ENCODE results near the gene GALNT14. TPM values are rescaled to one million over a fixed set of nuclear protein-coding genes. Genes with fewer than 3 reads are reported as not detected.

The GALNT14 gene
- total and polyA plus RNA-seq, 2 of the 8 experiments (the other 6 are each of a cell fraction or from before 2014, with no cell fraction given) = 13.0 to 13.7 TPM

DNA sequence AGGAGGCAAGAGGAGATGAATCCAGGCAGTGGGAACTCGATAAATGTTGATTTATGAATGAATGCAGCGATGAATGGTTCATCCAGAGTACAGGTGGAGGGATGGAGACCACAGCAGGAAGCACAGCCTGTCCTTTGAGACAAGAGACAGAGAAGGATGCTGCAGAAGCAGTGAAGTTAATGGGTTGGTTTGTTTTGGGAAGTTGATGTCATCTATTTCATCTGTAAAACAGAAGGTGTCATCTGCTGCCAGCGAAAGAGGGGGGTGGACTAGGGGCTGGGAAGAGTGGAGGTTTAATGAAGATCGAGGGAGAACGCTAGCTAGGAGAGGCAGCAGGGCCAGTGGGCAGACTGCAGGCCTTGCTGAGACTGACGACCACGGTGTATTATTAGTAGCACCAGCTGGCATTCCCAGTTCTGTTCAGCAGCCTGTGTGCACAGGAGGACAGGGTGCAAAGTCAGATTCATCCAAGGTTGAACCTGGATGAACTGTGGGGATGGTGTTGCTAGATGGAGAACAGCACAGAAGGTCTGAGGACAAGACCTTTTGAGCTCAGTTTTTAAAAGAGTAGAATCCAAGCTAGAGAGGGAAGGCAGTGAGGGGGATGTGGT lies 210.7 kb downstream of the GALNT14 start:
- Histone ChIP-seq H2BK20ac (ENCODE audit: low read length) (no peak overlapping the region), H3K36me3 (ENCODE audit: control insufficient read depth in 2 of 4, insufficient read depth in 4 of 4, low read length in 3 of 4) (peaks cover 0 to 2% (median 0%) of the 10 kb centered on the region in 4 experiments; a peak in 1 of 8 replicates), H2BK5ac (ENCODE audit: low read depth, low read length) (no peak overlapping the region), H4K5ac (ENCODE audit: insufficient read length, low read depth, low read length) (no peak overlapping the region), H2AK5ac (ENCODE audit: low read depth, low read length) (no peak overlapping the region), H3K79me2 (ENCODE audit: control insufficient read depth in 1 of 2, insufficient read depth in 2 of 2, low read length in 2 of 2) (no peaks in the 10 kb centered on the region), H2AFZ (ENCODE audit: low read length) (no peak overlapping the region), H3K4me3 (ENCODE audit: extremely low read depth in 1 of 4, insufficient read depth in 2 of 4, low read depth in 3 of 4, low read length in 4 of 4) (no peak overlapping the region), H3K4ac (replicated peaks; ENCODE audit: insufficient read length, low read depth, low read length) (no peak overlapping the region), H4K91ac (replicated peaks; ENCODE audit: insufficient read length, low read length) (no peak overlapping the region), H3K23me2 (ENCODE audit: low read depth, low read length) (no peaks in the 10 kb centered on the region), H3K56ac (replicated peaks; ENCODE audit: insufficient read length, low read depth, low read length) (no peak overlapping the region), H3K27me3 (replicated peaks in 1 of 4; ENCODE audit: control insufficient read depth in 3 of 4, extremely low read depth in 1 of 4, insufficient read depth in 3 of 4, low read length in 3 of 4) (no peaks in the 10 kb centered on the region), H3K18ac (ENCODE audit: extremely low read depth, low read length) (no peak overlapping the region), H3K79me1 (ENCODE audit: low read depth, low read length) (no peaks in the 10 kb centered on the region), H3K9me3 (ENCODE audit: insufficient read depth in 2 of 2, low read depth in 1 of 2, low read length in 1 of 2) (no peaks in the 10 kb centered on the region), H2BK12ac (ENCODE audit: low read depth, low read length) (no peak overlapping the region), H4K20me1 (replicated peaks in 1 of 2; ENCODE audit: control insufficient read depth in 1 of 2, insufficient read depth in 2 of 2, low read length in 2 of 2) (no peaks in the 10 kb centered on the region), H3K23ac (ENCODE audit: insufficient read length) (no peak overlapping the region), H3K27ac (ENCODE audit: low read depth, low read length) (no peak overlapping the region), H3K4me1 (replicated peaks in 1 of 4; ENCODE audit: control insufficient read depth in 3 of 4, insufficient read depth in 4 of 4, low read length in 3 of 4) (no peaks in the 10 kb centered on the region; a peak in 1 of 7 replicates), H3K14ac (ENCODE audit: insufficient read length) (no peak overlapping the region), H2BK15ac (ENCODE audit: low read length) (no peak overlapping the region), H3K9ac (replicated peaks in 1 of 4; ENCODE audit: extremely low read depth in 1 of 4, low read depth in 3 of 4, low read length in 3 of 4) (no peak overlapping the region), H3K4me2 (ENCODE audit: insufficient read depth in 1 of 2, low read depth in 2 of 2, low read length in 2 of 2) (no peak overlapping the region), H4K8ac (ENCODE audit: extremely low read depth, insufficient read depth, low read length) (no peak overlapping the region), H2BK120ac (replicated peaks; ENCODE audit: low read depth, low read length) (no peak overlapping the region)
- 84% methylated on average over 7 of the region's 7 CpGs; no CpG with 5 or more reads in 1 of the 2 experiments for whole genome bisulfite sequencing, 2 experiments (ENCODE audit: extremely low coverage in 1 of 2, insufficient coverage in 1 of 2, insufficient read length in 1 of 2, insufficient replicate concordance in 2 of 2, low coverage in 1 of 2, low lambda C conversion rate in 2 of 2, missing lambda C conversion rate in 1 of 2)
- ChIA-PET POLR2A (ENCODE audit: partially characterized antibody) (no interaction called here), CTCF (ENCODE audit: partially characterized antibody) (interaction anchor here (0.6 to 1.7 kb wide), 8 partner anchors 12 to 763 kb away, joined by 3 to 6 read pairs (median 4); no protein-coding TSS in a partner anchor)
- DNase-seq (ENCODE audit: low read depth in 1 of 2, low spot score in 2 of 2) (no peak), FAIRE-seq (no peak)
- no peak for TF ChIP-seq GTF2F1 (IDR thresholded peaks at IDR 0.05; ENCODE audit: borderline replicate concordance, low read depth, low read length)
- no peak for TF ChIP-seq CREB1 (IDR thresholded peaks at IDR 0.05)
- TF ChIP-seq EGR1 (IDR thresholded peaks at IDR 0.05; ENCODE audit: borderline replicate concordance, low read depth, low read length) = no peak
- TF ChIP-seq RFX5 (IDR thresholded peaks at IDR 0.05; ENCODE audit: borderline replicate concordance, low read depth, low read length) = no peak
- no peak for TF ChIP-seq NANOG (IDR thresholded peaks at IDR 0.05; ENCODE audit: insufficient read depth, low read depth, low read length, poor library complexity, severe bottlenecking)
- TF ChIP-seq BCL11A (IDR thresholded peaks at IDR 0.05; ENCODE audit: low read depth in 2 of 2, low read length in 2 of 2) = no peak
- TF ChIP-seq SAP30 (IDR thresholded peaks at IDR 0.05; ENCODE audit: insufficient read depth, insufficient replicate concordance, low read length) = no peak
- no peak for TF ChIP-seq CTBP2 (IDR thresholded peaks at IDR 0.05; ENCODE audit: borderline replicate concordance, insufficient read depth, insufficient read length, low read length)
- no peak for TF ChIP-seq PHF8 (conservative IDR thresholded peaks at IDR 0.05; ENCODE audit: low read depth, low read length)
- TF ChIP-seq, protein P1, sequence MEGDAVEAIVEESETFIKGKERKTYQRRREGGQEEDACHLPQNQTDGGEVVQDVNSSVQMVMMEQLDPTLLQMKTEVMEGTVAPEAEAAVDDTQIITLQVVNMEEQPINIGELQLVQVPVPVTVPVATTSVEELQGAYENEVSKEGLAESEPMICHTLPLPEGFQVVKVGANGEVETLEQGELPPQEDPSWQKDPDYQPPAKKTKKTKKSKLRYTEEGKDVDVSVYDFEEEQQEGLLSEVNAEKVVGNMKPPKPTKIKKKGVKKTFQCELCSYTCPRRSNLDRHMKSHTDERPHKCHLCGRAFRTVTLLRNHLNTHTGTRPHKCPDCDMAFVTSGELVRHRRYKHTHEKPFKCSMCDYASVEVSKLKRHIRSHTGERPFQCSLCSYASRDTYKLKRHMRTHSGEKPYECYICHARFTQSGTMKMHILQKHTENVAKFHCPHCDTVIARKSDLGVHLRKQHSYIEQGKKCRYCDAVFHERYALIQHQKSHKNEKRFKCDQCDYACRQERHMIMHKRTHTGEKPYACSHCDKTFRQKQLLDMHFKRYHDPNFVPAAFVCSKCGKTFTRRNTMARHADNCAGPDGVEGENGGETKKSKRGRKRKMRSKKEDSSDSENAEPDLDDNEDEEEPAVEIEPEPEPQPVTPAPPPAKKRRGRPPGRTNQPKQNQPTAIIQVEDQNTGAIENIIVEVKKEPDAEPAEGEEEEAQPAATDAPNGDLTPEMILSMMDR (IDR thresholded peaks at IDR 0.05; ENCODE audit: control extremely low read depth in 1 of 3, insufficient read depth in 1 of 3, low read depth in 1 of 3, low read length in 3 of 3) = no peak

All from H1 (cell line).